HG03460 (cell line): ENCODE results near the gene OR7D2.

ENCODE experiments used
- ATAC-seq: cut with Tn5 transposase; IDR thresholded peaks from one replicate; pipeline ENCODE4 v1.9.1; 2021; ENCODE audit not compliant: unreplicated experiment

The OR7D2 gene

GRCh38 chr19:9205501-9206113 is 26.8 kb downstream of the OR7D2 start:
- ATAC-seq = no peak

- ATAC-seq = no peak
These were observed 40.7 kb downstream of the OR7D2 start, which contains the start of gene OR7D4 for GRCh38 chr19:9219489-9219888. Gene OR7D4, minus strand, starts transcription at chr19:9219589. Its CDS starts 4,752 bp downstream, at chr19:9214837.
